NCI-H82 treated with DMSO at 0.1 percent for 48 hours (cell line): ENCODE measurements around the gene PLIN1.

Experiments used
- DNase-seq: peaks from one replicate; lab custom pipeline; 2025; ENCODE audit not compliant: unreplicated experiment; lab: John Stamatoyannopoulos, UW

PLIN1 gene

DNA sequence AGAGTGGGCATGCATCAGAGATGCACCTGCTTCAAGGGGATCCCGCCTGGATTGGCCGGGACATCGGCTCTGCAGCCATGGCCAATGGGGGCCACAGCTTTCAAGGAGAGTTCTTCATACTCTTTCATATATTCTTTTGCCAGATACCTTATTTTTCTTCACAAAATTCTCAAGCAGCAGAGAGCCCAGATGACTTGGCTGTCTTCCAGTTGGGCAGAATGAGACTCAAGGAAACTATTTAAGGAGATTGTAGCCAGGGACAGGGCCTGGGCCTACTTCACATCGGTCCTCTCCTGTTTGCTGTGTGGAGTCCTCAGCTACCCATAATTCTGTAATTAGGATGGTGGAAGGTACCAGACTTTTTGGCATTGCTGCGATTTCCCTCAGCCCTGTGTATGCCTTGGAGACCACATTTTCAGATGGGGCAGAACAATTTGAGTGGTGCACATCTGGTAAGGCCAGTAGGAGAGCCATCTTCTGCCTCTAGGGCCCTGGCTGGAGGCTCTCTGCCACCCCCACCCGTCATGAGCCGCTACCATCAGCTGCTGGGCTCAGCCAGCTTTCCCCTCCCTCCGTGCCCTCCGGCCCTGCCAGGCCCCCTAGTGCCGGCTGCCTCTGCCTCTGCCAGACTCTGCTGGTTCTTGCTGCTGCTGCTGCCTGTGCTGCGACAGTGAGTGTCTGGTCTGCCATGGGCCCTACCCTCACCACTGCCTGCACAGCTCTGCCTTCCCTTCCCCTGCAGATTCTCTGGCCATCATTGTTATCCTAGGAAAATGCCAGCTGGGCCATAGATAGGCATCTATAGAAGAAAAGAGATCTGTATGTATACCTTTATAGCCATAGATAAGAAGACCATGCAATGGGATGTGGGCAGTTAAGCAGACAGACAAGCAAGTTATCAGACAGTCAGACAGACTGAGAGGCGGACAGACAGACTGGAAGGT is 6.7 kb downstream of the PLIN1 start:
- no peak for DNase-seq

DNA sequence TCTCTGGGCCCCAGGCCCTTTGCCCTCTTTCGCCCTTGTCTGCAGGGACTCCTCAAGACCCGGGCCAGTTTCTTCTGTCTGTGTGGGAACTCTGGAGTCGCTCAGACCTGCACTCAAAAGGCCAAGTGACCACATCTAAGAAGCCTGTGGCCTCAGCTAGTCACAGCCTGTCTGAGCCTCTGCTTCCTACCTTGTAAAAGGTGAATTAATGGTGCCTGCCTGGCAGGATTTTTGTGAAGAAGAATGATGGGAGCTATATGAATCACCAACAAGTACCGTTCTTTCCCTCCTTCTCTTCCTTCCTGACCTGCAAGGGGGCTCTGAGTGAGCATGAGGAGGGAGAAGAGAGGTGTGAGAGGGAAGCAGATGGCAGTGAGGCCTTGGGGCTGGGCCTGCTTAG is 7.5 kb downstream of the PLIN1 start:
- DNase-seq, result no peak

DNA sequence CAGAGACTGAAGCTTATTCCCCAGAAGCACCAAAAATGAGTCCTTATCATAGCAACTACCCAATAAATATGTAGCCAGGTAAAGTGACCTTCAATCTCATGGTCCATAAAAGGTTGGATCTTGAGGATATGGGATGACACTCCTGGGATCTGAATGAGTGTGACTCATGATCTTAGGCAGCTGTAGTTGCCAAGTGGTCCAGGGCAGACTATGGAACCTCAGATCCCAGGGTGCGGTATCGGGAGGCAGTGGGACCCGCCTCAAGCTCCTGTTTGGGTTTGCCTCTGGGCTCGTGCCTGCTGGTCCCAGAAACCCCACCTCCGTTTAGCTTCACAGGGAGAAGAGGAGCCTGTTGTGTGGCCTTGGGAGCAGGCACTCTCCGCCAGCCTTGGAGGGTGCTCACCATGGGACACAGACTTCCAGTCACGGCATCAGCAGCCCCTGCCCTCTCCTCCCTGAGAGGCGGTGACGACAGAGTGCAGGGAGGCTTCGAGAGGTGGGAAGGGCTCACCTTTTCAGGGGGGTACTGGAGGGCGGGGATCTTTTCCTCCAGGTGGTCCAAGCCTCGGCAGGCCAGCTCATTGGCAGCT is 8.1 kb downstream of the PLIN1 start:
- no peak for DNase-seq

DNA sequence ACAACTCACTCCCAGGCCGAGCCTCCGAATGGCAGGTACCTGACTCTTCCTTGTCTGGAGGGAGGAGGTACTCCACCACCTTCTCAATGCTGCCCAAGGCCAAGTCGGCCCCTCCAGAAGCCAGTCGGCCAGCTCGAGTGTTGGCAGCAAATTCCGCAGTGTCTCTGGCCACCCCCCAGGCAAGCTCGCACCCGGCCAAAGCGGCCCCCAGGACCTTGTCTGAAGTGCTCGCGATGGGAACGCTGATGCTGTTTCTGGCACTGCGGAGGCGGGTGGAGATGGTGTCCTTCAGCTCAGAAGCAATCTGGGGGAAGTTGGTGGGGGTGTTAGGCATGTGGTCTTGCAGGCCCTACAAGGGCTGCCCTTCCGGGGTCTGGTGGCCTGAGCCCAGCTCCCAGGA is 9.2 kb downstream of the PLIN1 start:
- DNase-seq, result no peak

DNA sequence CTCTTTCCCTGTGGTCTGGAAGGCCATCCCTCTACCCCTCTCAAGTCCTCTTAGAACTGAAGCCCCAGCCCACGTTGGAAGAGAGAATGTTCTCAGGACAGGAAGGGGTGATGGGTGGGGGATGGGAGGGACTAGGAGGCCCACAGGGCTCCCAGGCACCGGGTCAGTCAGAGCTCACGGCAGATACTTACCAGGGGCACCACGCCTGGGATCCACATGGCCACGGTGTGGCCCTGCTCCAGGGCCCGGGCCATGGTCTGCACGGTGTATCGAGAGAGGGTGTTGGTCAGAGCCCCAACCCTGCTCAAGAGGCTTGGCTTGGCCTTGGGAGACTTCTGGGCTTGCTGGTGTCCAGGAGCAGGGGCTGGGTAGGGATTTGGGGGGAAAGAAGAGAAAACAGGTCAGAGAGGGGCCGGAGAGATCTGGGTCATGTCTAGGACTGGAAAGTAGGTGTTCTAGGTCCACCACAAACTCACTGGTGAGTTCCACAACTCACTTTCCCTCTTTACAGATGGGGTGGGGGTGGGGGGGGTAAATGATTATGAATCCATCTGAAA is 9.8 kb downstream of the PLIN1 start:
- no peak for DNase-seq

DNA sequence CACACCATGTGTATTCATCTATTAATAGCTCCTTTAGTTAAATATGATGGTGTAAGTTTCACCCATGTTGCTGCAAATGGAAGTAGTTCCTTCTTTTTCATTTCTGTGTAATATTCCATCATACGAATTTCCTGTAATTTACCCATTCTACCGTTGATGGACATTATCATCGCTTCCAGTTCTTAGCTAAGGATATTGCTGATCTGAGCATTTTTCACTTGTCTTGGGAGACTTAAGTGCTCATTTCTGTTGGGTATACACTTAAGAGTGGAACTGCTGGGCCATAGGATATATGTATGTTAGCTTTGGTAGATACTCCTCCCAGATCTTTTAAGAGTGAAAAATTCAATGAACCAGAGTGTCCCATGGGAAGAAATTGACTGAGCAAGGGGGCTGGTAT is 11.0 kb downstream of the PLIN1 start:
- DNase-seq, result no peak

DNA sequence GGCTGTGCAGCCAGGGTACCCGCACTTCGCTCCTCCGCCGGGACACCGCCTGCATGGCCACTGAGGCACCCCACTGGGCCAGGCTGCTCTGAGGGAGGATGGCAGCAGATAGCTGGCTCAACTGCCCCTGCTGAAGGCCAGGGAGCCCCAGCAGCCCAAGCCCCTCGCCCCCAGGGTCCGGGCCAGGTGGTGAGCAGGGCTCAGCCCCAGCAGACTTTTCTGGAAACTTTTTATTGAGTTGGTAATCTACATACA is 11.5 kb downstream of the PLIN1 start:
- DNase-seq, result no peak

DNA sequence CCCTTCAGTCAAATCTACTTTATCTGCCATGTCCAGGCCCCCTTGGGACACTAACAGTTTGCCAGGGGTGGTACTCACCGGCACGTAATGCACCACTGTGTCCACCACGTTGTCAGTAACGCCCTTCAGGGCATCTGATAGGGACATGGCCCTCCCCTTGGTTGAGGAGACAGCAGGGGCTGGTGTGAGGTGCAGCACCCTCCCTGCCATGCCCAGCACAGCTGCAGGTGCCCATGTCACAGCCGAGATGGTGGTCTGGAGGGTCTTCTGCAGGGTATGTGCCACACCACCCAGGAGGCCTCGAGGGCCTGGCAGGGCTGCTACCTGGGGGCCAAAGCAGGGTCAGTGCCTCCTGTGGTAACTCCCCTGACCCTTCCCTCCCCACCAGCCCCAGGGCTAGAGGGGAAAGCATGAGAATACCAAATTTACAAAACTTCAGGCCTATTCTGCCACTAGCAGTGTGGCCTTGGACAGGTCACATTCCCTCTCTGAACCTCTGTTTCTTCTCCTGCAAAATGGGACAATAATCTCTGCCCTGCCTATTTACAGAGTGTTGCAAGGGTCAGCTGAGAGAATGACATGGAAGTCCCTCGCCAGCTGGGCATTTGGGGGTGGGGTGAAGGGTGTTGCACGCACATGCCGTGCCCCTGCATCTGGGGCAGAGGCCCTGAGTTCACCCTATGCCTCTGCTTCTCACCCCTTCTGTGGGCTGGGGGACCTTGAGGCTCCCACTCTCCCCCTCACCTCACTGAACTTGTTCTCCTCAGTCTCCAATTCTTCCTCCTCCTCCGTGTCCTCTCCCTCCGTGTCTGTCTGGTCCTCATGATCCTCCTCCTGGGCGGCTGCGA is 12.1 kb downstream of the PLIN1 start:
- no peak for DNase-seq

DNA sequence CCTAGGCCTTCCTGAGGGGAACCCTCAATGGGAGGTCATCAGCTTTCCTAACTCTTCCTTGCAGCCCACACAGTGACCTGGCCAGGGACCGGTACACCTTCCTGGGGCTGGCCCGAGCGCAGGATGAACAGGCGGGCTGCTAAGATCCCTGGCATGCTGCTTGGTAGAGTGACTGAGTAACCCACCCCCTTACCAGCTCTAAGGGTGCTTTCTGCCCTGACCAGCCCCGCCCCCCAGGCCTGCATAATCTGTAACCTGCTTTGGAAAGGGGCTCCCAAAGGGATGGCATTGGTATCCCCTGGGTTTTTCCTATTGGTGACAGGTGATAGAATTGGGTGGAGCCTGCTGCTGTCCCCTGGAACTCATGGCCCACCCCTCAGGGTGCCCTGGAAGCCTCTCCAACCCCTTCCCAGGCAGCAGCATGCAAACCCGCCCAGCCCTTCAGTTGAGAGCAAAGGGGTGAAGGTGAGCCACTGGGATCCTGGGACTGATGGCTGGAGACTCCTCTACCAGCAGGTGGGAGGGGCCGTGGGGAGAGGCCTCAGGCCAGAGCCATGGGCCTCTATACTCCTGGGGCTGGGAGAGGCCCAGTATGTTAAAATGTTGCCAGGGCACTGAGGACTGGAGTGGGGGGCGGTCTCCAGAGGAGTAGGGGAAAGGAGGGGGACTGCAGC is 12.8 kb downstream of the PLIN1 start:
- no peak for DNase-seq

DNA sequence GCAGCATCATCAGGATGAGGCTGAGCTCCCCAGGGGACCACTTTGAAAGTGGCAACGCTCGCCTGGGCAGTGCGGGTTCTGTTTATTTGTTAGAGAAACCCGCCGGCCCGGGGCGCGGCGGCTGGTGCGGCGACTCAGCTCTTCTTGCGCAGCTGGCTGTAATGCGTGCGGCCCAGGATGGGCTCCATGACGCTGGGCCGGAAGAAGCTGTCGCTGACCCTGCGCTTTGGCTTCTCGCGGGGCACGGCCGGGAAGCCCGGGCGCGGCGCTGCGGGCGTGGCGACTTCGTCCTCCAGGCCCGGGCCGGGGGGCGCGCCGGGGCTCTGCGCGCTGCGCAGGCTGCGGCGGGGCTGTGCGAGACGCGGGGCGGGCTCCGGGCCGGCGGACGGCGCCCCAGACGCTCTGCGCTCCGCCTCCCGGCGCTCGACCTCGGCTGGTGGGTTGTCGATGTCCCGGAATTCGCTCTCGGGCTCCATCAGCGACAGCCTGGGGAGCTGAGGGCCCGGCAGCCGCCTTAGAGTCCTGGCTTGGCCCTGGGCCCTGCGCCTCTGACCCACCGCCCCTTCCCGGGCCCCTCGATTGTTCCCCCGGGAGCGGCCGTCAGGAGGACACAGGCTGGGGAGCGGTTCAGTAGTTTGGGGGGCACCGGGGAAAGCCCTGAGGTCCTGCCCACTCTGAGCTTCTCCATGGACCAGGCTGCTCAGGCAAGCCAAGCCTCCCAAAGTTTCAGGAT is 13.6 kb downstream of the PLIN1 start:
- DNase-seq, result no peak

DNA sequence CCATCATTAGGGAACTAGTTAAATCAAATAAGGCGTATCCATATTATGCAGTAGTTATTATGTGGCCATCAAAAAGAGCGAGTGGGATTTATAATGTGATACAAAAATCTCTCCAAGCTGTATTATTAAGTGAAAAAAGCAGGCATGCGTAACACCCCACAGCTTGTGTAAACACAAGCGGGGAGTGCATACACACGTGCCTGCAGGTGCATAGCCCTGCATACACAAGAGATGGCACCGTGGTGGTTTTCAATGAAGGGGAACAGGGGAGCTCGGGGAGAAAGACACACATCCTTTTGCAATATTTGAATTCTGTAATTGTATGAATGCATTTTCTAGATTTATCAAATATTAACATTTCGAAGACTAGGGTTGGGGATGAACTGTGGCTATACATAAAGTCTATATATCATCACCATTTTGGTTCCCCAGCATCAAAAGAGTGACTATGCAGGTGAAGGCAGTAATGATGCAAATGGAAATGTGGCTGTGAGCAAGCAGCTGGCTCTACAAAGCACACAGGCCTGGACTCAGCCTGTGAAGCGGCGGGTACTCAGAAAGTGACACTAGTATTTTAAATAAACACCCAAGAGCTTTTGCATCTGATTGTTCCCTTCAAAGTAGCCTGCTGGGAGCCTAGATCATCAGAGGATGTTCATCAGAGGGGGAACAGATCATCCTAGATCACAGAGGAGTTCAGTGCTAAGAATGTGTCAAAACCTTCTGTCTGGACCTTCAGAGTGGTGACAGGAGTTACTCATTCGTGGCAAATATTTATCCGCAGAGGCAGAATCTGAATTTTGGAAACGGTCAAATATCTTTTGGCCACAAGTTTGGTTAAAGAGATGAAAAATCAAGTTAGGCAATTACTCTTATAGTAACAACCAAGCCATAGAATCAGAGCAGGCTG is 14.5 kb downstream of the PLIN1 start:
- no peak for DNase-seq

DNA sequence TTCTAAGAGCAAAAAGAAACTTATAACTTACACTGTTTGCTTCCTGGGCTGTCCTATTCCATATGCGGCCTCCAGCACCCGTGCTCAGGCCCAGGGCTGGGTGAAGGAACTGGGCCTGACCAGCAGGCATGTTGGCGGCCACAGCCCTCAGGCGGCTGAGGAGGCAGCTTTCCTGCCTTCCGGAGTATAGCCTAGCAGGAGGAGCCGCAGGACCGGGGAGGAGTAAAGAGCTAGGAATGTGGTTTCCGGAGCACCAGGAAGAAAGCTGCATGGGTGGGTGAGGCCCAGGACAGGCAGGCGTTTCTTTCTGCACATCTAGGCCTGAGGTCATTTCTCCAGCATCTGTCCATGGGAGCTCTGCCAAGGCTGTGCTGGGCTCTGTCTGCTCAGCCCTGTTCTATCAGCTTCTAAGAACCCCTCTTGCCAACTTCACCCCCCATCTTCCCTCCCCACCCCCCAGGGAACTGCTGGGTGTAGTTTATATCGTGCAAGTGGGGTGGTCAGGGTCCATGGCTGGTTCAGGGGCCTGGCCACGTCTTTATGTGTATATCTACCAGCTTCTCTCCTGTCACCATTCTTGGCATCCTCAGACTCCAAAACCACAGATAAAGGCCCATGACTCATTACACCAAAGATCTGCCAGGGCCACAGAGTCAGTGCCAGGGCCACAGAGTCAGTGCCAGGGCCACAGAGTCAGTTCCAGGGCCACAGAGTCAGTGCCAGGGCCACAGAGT is 16.1 kb downstream of the PLIN1 start:
- DNase-seq, result no peak

DNA sequence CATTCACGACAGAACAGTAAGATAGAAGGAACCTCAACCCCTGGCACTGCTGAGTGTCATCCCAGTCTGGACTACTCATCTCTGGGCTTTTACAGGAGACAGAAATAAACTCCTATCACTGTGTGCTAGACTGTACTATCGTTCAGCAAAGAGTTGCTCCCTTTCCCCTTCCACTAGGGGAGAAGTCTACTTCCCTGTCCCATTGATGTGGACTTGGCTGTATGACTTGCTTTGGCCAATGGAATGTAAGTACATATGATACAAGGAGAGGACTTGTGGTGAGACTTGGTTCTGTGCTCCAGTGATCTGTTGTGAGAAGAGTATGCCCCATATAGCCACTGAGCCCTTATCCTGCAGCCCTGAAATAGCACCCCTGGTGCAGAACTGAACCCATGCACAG is 18.6 kb downstream of the PLIN1 start:
- DNase-seq, result no peak

DNA sequence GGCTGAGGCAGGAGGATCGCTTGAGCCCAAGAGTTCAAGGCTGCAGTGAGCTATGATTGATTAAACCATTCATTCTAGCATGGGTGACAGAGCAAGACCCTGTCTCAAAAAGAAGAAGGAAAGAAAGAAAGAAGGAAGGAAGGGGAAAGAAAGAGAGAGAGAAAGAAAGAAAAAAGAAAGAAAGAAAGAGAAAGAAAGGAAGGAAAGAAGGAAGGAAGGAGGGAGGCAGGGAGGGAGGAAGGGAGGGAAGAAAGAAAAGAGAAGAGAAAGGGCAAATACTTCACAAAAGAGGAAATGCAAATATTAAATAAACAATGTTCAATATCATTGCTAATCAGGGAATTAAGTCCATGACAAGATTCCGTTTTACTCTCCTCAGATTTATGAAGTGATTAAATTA is 19.9 kb downstream of the PLIN1 start:
- no peak for DNase-seq

DNA sequence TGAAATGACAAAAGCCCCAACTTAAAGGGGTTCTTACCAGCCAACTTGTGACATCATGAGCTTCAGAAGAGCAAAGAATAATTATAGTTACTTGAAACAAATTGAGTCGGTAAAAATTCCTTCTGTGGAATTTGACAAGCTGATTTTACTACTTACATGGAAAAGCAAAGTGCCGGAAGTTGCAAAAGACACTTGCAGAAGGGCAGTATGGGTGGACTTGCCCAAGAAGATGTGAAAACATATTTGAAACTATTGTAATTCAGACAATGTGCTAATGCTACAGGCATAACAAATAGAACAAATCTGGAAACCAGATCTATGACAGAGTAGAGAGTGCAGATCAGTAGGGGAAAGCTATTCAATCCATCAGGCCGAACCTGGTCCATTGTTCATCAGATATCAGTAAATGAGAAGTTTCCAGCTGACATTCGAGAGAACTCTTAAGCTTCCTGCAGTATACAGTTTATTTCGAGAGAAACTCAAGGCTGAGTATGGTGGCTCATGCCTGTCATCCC is 21.4 kb downstream of the PLIN1 start:
- DNase-seq, result no peak

DNA sequence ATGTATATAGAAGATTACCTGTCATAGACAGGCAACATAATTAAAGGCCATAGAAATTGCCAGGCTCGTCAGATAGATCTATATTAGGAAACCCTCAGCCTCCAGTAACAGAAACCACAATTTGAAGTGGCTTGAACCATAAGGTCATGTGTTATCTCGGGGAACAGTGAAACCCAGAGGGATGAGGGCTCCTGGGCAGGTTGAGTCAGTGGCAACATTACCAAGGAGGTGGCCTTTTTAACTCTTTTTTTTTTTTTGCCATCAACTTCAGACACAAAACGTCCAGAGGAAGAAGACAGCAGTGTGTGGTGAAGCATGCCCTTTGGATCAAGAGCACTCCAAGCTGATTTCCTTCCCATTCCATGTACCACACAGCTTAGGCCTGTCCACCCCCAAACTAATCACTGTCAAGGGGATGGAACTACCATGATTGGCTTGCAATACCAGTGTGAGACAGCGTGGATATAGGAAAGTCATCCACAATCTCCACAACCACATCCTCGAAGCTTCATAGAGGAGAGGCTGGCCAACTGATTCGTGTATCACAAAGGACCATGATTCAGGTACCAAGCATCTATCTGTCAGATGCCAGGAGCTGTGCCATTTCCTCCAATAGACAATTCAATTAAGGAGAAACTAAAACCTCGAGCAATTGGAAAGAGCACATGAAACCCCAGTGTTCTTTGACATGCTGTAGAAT is 22.9 kb downstream of the PLIN1 start:
- DNase-seq, result no peak

DNA sequence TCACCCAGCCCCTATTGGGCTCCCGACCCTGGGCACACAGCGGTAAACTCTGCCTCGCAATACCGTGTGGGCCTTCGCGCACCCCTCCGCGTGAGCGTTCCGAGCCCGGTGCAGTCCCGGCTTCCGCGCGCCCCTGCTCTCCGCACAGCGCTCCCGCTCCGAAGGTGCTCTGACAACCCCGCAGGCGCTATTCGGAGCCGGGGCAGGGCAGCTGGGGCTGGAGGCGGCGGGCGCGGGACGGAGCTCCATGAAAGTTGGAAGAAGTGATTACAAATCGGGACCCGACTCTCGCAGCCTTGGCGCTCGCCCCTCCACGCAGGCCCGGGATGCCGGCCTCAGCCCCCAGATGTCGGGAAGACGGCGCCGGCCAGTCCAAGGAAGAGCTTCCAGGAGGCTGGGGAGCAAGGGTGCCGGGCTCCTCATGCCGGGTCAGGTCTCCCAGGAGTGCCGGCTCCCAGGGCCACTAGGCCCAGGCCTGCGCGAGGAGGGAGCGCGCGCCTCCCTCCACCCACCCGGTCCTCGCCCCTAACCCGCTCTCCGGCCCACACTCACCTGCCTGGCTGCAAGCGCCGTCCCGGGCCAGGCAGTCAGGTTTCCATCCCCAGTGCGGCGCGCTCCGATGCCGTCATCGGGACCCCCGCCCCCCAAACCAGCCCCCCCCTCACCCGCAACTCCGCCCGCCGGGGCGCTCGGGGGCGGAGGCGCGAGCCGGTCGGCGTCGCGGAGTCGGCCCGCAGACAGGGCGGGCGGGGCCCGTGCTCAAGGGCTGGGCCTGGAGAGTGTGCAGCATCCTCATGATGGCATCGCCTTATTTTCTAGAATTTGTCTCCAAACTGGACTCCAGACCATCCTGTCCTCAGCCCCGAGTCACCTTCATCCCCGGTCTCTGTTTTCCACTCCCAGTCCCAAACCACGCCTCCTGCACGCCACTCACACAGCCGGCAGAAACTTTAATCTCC is 24.0 kb downstream of the PLIN1 start, which contains the start of gene KIF7:
Gene KIF7 (minus strand): TSS at position 621 of the 959 bp plus-strand sequence. CDS start 2,537 bp downstream, outside the sequence.
- no peak for DNase-seq
